CD4-positive, alpha-beta T cell treated with Interleukin-12 subunit alpha and Interleukin-12 subunit beta, for 1 hour (primary cell): Measurements from ENCODE around the gene SLC24A3.

Experiments
- DNase-seq: peaks from one replicate; pipeline ENCODE4 v3.0.0-alpha.2; 2020

Gene SLC24A3

DNA sequence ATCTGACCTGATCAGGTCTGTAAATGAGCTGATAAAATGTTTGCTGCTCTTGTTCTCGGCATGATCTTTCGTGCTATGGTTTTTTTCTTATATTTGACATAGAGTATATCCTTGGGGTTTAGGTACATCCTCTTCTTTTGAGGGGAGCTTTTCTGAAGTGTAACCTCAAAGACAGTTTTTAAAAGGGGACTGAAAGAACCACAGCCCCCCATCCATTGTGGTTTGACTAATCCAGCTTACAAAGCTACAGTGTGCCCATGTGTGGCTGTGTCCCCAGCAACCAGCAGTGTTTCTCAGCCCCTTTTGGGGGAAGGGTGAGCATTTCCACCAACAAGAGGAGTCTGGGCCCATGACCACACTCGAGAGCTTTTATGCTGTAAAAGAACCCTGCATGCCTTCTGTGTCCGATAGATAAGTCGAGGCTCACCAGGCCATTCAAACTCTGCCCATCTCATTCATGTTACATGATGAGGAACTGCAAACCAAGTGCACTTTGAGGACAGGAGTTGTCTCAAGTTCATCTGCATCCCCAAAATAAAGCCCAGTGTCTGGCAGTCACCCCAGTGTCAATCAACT, 266.0 kb downstream of the SLC24A3 start:
- no peak for DNase-seq

DNA sequence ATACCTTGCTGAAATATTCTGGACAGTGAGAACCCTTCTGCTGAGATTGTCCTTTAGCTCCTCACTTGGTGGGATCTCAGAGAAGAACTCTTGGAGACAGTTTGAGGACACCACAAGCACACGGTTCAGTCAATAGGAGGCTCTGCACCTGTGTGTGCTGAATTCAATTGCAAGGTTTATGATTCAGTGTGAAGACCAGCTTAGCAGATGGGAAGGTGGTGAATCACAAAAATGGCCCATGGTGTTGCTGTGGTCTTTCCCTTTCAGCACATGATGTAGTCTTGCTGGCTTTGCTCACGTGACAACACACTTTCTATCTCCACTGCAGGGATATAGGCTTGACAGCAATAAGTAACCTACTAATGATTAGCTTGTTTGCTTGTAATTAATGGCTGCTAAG, 270.3 kb downstream of the SLC24A3 start:
- no peak for DNase-seq

DNA sequence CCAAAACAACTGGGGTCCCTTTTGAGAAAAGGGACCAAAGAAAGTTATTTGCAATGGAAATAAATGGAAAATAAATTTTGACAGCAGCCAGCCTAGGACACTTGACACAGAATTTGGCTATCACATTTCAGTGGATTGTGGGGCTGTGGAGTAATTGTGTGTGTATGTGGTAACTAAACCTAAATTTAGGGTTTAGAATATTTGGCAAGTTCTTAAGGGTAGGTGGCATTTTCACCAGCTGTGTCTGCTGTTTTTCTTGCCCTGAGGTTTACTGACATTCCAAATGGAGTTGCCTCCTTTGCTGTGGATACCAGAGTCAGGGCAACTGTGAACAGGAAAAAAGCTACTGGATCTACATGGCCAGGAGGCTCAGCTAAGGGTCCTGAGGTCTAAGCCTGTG, 270.9 kb downstream of the SLC24A3 start:
- DNase-seq, result no peak

DNA sequence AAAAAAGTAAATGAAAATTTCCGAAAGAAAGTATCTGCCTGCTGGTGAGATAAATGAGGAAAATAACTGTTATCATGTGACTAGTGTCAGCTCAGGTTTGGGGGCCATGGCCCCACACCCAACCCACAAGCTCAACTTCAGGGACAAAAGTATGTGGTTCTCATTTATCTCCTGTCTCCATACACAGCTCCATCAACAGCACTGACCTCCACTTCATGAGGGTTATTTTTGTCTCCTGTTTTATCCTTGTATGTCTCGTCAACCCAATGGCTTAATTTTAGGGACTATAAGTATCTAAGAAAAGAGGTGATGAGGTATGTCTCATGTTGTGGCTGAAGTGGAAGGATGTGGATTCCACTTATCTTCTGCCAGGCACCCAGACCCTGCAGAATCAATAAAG, 274.0 kb downstream of the SLC24A3 start:
- DNase-seq, result no peak

DNA sequence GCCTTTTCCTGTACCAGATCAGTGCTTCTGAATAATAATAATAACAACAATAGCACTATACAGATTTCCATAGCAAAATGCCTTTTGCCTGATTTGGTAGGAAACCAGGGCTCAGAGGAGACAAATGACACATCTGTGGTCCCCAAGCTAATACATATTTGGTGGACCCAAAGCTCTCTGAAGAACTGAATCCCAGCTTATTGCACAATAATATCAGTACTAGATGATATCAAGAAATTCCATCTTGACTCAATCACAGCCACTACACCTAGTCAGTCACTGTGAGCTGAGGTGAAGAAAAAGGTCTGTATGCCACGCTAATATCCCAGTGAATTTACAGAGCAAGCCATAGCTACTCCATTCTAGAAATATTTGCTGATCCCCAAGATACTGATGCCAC, 275.0 kb downstream of the SLC24A3 start:
- no peak for DNase-seq

DNA sequence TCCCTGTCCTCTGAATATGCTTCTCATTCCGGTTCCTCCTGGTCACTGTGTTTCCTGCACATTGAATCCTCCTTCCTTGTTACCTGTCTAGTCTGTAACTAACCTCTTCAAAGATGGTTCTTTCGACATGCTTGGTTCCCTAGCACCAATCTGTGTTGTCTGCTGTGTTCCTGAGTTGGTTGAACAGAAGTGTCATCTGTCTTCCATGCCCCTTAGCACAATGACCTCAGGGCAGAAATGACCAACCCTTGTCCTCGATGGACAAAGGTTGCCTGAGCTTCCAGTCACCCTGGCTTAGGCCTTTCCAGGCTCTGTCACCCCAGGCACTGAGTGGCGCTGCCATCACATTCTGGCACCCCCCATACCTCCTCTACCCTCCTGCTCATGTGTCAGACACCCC, 278.8 kb downstream of the SLC24A3 start:
- DNase-seq, result no peak

DNA sequence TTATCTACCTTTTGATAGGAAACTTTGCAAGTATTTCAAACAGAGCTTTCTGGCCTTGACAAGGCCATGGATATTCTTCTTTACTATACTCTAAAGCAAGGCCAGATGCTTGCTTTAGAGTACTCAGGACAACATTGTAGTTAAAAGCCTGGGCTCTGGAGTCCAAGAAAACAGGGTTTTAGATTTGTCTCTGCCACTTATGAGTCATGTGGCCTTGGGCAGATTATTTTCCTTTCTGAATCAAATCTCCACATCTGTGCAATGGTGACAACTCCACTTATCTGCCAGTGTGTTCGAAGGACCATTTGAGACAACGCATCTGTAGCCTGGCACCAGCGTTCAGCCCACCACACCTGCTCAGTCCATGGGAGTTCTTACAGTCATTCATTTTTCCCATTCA, 279.7 kb downstream of the SLC24A3 start:
- no peak for DNase-seq

DNA sequence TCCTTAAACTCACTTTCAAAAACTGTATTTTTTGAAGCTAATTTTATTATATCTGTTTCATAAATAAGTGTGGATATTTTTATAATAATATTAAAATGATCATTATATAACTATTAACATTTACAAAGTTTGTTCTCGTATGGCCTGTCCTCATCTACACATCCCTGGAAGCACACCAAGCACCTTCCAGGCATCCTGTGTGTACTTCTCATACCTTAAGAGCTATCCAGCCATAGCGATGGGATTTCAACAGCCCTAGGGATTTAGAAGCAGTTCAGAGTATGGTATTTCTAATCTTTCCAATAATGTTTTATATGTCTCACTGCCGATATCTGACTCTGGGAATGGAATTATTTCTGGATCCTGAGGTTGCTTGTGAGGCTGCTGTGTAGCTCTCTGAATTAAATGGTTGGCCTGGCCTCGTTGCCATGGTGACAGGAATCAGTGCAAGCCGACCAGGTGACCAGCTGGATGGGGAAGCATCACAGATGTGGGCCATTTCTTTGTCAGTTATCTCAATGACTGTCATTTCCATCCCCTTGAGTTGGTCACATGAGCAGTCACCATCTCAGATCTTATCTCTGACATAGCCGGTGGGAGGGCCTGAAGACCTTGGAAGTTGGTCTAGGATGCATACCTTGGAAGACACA, 280.4 kb downstream of the SLC24A3 start:
- DNase-seq, result no peak

DNA sequence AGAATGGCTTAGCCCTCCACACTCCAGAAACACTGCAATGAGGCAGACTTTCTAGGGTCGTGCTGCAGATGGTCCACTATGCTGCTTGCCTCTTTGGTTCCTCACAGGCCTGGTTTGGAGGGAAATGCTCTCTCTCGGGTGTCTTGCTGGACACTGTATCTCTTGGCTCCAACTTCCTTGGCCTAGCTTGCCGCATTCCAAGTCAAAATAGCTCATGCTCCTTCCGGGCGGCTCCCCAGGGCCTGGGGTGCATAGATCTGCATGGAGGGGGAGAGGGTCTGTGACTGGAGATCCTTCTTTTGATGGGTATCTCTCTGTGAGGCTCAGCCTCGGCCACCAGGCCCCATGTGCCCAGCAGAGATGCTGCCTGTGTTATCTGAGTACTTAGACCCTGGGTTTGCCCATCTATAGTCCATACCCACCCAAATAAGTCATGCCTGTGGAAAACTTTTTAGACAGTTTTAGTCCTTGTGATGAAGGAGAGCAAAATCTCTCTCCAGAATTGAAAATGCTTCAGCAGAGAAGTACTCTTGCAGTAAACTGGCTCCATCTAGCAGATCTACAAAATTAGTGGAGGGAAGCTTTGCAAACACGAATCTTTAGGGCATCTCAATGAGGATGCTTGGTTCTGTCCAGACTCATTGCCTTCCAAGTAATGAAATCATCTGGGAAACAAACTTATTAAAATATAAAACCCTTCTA, 281.5 kb downstream of the SLC24A3 start:
- no peak for DNase-seq

DNA sequence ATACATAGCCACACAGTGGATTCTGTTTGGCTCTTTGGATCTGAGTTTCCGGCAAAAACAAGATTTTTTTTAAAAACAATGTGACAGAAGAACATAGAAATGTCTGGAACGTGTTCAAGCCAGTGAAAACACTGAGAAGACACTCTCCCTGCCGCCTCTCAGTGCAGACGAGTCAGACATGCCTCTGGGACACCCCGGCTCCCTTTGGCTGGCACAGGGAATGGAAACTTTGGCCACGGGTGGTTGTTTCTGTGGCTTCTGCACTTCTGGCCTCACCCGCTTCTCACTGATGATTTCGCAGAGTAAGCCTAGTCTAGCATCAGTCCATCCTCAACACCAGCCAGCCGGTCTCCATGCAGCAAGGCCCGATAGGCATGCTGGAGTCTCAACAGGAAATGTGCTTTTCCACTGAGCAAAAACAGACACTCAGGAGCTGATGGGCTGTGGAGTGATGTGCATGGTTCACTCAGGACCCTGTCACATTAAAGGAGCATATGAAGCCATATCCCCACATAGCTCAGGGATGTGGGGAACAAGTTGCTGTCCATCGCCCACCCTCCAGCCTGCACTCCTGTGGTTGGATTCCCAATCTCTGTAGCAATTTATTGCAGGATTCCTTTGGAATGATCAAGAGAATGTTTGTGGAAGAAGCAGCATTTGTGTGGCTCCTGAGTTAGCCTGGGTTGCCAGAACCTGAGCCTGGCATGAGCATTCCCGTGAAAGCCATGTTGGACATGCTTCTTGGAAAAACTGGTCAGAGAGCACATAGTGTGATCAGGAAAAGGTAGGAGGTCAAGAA, 283.7 kb downstream of the SLC24A3 start:
- no peak for DNase-seq

DNA sequence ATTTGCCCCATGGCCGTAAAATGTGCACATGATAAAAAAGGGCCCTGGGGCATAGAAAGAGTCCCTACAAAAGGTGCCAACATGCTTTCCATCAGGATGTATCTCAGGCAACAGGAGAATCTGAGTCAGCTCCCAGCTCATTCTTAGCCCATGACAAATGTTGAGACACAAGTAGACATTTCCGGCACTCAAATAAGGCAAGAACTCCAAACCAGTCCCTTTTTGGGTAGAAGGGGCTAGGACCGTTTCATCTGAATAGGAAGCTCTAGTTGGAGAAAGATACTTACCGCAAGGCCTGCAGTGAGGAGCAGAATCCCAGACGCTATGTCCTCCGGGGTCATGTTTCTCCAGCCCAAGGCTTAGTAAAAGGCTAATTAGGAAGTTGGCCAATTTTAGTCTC, 284.6 kb downstream of the SLC24A3 start:
- no peak for DNase-seq

DNA sequence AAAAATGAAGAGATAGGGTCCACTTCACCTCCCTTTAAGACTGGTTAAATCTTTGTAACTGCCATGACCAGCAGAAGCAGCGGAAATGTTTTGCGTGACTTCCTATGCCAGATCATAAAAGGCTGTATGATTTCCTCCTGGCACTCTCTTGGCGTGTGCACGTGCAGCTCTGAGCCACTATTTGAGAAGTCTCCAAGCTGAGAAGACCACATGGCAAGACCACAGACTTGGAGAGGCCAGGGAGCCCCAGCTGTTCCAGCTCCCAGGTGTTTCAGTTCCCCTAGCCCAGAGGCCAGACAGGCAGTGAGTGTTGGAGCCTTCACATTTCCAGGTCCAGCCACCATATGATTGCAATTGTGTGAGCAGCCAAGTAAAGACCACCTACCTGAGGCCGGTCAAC, 286.3 kb downstream of the SLC24A3 start:
- DNase-seq, result no peak

DNA sequence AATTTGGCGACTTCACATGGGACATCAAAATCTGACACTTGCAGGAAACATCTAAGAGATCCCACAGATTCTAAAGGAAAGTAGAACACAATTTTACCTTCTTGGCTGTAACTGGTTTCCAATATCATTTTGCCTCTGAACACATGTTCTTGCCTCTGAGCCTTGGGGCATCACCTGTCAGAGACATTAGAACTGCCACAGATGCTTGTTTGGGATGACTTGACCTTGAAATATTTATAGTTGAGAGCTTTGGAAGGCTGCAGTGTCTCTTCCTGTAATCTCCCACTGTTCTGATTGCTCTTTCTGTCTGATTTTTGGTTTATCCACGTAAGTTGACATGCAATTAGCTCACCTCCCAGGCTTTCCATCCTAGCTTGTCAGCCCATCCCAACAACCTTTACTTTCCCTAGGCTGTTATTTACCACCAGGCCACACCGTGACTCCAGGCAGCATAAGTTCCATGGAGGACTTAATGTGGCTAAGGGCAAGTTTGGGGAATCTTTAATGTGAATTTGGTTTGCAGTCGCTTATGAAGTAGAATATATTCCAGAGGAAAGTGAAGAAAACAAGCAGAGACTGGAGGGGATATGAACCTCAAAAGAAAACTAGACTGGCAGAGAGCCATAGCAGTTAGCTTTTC, 289.2 kb downstream of the SLC24A3 start:
- no peak for DNase-seq

DNA sequence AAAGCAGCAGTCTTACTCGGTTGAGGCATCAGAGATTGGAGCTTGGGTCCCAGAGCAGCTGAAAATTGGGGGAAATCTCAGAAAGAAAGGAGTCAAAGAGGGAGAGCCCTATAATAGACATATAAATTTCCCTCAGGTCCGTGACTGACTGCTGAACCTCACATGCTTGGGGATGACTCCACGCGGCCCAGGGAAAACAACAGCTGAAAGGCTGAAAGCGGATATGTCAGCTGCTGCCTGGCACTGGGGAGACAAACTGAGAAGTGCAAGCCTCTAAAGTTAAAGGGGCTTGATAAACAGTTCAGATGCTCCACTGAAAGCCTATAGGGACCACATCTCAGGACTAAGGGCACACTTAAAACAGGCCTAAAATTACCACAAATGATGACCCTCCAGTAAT, 289.7 kb downstream of the SLC24A3 start:
- no peak for DNase-seq

DNA sequence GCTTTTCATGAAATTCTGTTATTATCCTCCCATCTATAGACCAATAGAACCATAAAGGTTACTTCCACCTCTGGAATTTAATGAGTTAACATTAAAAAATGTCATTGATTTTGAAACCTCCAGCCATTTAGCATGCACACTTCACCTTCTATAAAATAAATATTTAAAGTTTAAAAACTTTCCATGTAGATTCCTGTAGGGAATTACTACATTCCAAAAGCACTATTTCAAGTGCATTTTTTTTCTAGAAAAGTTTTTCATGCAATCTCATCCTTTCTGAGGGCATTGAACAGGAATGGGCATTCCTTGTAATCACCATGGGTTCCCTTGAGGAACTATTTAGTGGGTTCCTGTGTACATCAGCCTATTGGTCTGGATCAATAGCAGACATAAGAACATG, 291.8 kb downstream of the SLC24A3 start:
- DNase-seq, result no peak

DNA sequence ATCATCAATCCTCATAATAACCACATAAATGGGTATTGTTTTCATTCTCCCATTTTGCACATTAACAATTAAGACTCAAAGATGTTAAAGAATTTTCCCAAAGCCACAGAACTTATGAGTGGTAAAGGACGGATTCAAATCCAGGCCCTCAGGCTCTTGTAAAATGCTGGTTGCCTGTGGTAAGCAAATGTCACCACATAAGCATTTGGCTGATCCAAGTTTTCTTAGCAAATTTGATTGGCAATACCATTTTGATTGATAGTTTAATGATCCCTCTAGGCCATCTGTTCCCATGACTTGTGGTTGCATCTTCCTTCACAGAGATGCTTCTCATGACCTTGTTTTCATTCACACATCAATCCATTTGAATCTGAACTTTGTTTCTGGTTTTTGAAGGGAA, 293.6 kb downstream of the SLC24A3 start:
- DNase-seq, result no peak

DNA sequence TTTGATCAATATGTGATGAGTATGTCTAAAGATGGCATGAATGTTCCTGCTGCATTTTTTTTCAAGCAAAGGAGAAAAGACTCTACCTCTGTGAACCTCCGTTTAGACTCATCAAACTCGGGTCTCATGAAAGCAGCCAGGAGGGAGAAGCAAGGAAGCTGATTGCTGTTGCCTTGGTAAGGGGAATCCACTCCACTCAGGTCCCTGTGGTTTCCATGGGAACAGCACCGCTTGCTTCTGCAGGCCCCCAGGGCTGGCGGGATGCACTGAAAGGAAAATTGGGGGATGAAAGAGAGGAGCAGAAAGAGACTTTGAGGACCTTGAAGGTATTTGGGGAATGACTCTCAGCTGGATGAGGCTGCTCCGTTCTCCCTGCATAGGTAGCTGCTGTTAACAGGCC, 296.0 kb downstream of the SLC24A3 start:
- DNase-seq, result no peak

DNA sequence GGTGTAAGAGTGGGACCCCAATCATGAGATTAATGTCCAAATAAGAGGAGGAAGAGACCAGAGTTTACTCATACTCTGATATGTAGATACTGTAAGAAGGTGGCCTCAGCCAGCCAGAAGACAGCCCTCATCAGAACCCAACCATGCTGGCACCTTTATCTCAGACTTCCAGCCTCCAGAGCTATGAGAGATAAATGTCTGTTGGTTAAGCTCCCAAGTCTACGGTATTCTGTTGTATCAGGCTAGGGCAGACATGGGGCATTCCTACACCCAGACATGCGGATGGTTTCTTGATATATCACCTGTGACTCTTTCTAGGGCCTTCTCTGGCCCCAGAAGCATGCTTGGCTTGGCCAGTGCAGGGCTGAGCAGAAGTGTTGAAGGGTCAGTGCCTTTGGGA, 298.2 kb downstream of the SLC24A3 start:
- DNase-seq, result no peak

DNA sequence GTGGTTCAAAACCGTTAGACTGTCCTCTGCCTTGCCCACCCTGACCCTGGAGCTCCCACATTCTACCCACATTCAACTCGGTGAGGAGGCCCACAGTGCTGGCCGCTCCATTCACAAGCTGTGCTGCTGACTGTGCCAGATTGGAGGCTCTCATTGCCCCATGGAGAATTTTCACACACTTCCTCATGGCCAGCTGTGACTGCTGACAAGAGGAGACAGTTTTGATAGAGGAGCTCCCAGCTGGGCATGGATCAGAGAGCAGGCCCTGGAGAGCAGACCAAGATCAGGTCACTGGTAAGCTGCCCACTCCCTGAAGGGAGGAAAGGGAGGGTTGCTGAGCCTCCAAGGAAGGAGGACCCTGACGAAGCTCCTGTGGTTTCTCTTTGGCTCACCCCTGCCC, 299.5 kb downstream of the SLC24A3 start:
- no peak for DNase-seq

DNA sequence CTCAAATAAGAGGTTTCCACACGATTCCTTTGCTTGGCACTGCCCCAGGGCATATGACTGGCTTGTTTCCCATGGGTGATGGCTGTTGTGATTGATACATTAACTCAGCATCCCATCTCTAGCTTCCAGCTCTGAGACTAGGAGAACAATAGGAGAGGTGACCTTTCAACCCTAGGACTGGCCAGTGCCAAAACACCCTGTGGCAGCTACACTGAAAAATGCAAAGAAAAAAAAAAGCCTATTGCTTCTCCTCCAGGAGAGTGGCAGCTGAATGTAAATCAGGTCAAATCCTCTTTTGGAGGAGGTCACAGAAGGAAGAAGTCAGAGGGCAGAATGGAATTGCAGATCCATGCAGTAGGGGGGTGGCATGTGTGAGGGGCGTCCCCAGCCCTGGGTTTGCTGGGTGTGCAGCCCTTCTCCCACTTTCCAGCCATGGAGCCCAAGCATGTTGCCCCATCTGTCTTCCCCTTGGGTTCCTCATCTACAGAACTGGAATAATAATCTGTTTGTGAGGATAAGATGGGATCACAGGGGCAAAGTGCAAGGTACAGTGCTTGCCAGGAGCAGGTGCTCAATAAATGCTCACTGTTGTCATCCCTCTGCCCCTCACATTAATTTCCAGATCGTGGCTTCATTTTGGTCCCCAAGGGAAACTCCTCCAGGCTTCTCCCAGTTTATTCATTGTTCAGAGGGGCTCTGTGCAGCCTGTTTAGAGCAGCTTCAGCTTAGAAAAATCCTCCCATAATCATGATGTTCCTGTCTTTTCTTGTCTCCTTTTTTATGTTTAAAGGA, 300.6 kb downstream of the SLC24A3 start:
- no peak for DNase-seq

DNA sequence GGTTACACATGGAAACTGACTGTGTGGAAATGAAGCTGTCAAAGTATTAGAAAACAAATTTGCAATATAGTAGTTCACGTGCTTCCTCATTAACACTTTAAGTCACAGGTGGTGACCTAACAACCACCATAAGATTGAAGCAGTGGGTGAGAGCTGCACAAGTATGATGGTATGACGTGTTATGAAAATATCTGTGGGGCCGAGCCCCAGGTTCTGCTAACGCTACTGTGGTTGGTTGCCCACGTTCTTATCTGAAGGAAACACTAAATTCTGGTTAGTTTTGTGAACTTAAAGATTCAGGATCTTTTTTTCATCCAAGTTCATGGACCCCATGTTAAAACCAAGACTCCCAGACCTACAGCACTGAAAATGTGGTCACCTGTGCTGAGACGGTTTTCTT, 302.6 kb downstream of the SLC24A3 start:
- DNase-seq, result no peak

DNA sequence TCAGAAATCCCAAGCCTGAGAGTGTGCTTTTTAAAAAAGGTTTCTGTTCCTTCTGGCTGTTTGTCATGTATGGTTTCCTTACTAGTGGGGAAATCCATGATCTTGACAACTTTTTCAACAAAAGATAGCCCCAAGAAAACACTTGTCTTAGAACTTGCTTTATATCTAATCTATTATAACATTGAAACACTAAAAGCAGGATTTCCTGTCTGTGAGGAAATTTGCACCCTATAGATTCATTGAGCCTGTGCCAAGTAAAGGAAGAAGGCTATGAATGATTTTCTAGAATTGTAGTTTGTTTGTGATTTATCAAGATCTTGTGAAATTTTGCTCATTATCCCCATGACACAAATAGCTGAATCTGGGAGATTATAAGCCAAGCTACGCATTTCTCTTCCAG, 307.0 kb downstream of the SLC24A3 start:
- no peak for DNase-seq

DNA sequence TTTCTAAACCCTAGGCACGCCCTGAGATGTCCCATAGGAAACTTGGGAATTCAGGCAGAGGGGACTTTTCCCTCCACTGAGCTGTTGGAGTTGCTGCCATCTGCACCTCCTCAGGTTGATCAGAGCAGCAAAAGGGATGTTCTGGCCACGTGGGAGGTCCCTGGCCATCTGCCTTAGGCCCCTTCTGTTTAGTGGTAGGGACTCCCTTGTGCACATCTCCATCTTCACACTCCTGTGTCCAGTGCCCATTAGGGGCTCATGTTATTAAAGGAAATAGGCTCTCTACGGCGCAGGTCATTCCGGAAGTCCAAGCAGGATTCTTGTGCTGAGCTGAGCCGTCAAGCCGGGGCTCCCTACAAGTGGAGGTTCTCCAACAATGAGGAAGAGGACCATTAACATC, 307.8 kb downstream of the SLC24A3 start:
- no peak for DNase-seq
